K562 (cell line): ENCODE measurements around the gene TTC28. TPM values are rescaled to one million over a fixed set of nuclear protein-coding genes. Genes with fewer than 3 reads are reported as not detected.

Source experiments
- ATAC-seq: fragments of 200-7000 bp; cut with Tn5 transposase; 3 replicates; pipeline ENCODE4 v1.9.1; 2020; ENCODE audit warnings: moderate library complexity
- BruUV-seq: library from RNA; stranded (reverse); fragments of 400-500 nt; replicated peaks from 2 replicates; lab custom pipeline; 2021; lab: Mats Ljungman, UMichigan
- CTCF ChIA-PET: fragments of 300-600 bp; formaldehyde crosslinking; extraction: SDS; loops from one replicate; lab custom pipeline; 2021; ENCODE audit warnings: low intra/inter-chr PET ratio; lab: Yijun Ruan, JAX
- POLR2A ChIA-PET: fragments of 300-600, 350-650 bp; sonication (Branson Sonifier 250); formaldehyde crosslinking; extraction: SDS; loops from one replicate; lab custom pipeline; 2021; ENCODE audit warnings: antibody characterized with exemption, inconsistent platforms; lab: Yijun Ruan, JAX
- DNase-seq, 4 experiments: peaks; one replicate each; pipeline versions ENCODE4 v3.0.0 to v3.0.0-alpha.2; 2011 to 2018; ENCODE audit warnings: low spot score in 3 of 4, mixed read lengths in 3 of 4; ENCODE audit errors: extremely low read depth in 1 of 4
- FAIRE-seq: peaks from 2 replicates; lab custom pipeline; 2011; peaks lifted over from hg19 to GRCh38; lab: Jason Lieb, UNC
- H2AFZ ChIP-seq: 2 replicates; pipeline ENCODE4 v1.6.0; 2011; ENCODE audit warnings: low read depth, low read length, control low read depth, inconsistent platforms
- H3K27ac ChIP-seq: fragments of 200-600 bp; 3 replicates; pipeline ENCODE4 v1.8.0; 2011; ENCODE audit warnings: low read depth, mild to moderate bottlenecking, control low read depth, inconsistent platforms, low read length, moderate library complexity, mixed read lengths; ENCODE audit errors: extremely low read depth
- H3K27me3 ChIP-seq, 2 experiments: fragments of 300-600 bp in 1 of 2; 2 replicates in 1 of 2; 3 replicates in 1 of 2; pipeline versions ENCODE4 v1.6.0 to v1.8.0; 2011; ENCODE audit warnings: inconsistent platforms in 2 of 2, low read length in 2 of 2, mild to moderate bottlenecking in 1 of 2, mixed read lengths in 1 of 2, moderate library complexity in 1 of 2; ENCODE audit not compliant: control insufficient read depth in 2 of 2, insufficient read depth in 2 of 2
- H3K36me3 ChIP-seq: fragments of 300-600 bp; 3 replicates; pipeline ENCODE4 v1.8.0; 2011; ENCODE audit warnings: mild to moderate bottlenecking, low read length, inconsistent platforms; ENCODE audit not compliant: control insufficient read depth, insufficient read depth
- H3K4me1 ChIP-seq, 2 experiments: fragments of 200-600 bp in 1 of 2; replicated peaks in 1 of 2; 2 replicates in 1 of 2; 3 replicates in 1 of 2; pipeline versions ENCODE4 v1.5.1 to v1.8.0; 2011; ENCODE audit warnings: inconsistent platforms in 2 of 2, low read length in 2 of 2, mild to moderate bottlenecking in 1 of 2, mixed read lengths in 1 of 2, moderate library complexity in 1 of 2; ENCODE audit not compliant: control insufficient read depth in 2 of 2, insufficient read depth in 2 of 2
- H3K4me2 ChIP-seq: 2 replicates; pipeline ENCODE4 v1.6.1; 2011; ENCODE audit warnings: low read length, control low read depth, inconsistent platforms, mixed read lengths; ENCODE audit not compliant: insufficient read depth
- H3K4me3 ChIP-seq: fragments of 200-600 bp; sonication (generic), shearing (Covaris generic); 2 replicates; pipeline ENCODE4 v1.5.1; 2016; ENCODE audit warnings: control low read depth, inconsistent platforms
- H3K79me2 ChIP-seq: fragments of 200-600 bp; 3 replicates; pipeline ENCODE4 v1.8.0; 2011; ENCODE audit warnings: low read length, inconsistent platforms; ENCODE audit not compliant: control insufficient read depth, insufficient read depth
- H3K9ac ChIP-seq, 2 experiments: 2 replicates each; pipeline versions ENCODE4 v1.6.0 to v1.6.1; 2011; ENCODE audit warnings: low read depth in 2 of 2, low read length in 2 of 2, control low read depth in 1 of 2, inconsistent platforms in 1 of 2, mild to moderate bottlenecking in 1 of 2, mixed read lengths in 1 of 2; ENCODE audit not compliant: insufficient read depth in 1 of 2
- H3K9me1 ChIP-seq: one replicate; pipeline ENCODE4 v1.6.0; 2011; ENCODE audit warnings: inconsistent platforms, mild to moderate bottlenecking, low read length, moderate library complexity; ENCODE audit not compliant: control insufficient read depth, insufficient read depth
- H3K9me3 ChIP-seq: replicated peaks from 2 replicates; pipeline ENCODE4 v1.5.1; 2011; ENCODE audit warnings: low read depth, low read length, inconsistent platforms; ENCODE audit not compliant: control insufficient read depth, insufficient read depth
- H4K20me1 ChIP-seq: replicated peaks from 2 replicates; pipeline ENCODE4 v1.6.1; 2011; ENCODE audit warnings: low read length, inconsistent platforms, mixed read lengths; ENCODE audit not compliant: control insufficient read depth, insufficient read depth
- ETV1 ChIP-seq: fragments of 450-650 bp; conservative IDR thresholded peaks from 2 replicates; pipeline ENCODE4 v1.6.1; 2016; ENCODE audit warnings: missing genetic modification characterization, control low read depth, low read depth, missing compliant biosample characterization
- KDM5B ChIP-seq: fragments of 200-600 bp; sonication (generic); IDR thresholded peaks from 2 replicates; pipeline ENCODE4 v1.6.1; 2012; ENCODE audit warnings: low read depth, mild to moderate bottlenecking, moderate library complexity, low read length, control low read depth, inconsistent platforms; ENCODE audit not compliant: insufficient replicate concordance
- MLLT1 ChIP-seq, 2 experiments: fragments of 450-650 bp; IDR thresholded peaks; 2 replicates each; pipeline ENCODE4 v1.6.1; 2016
- SNIP1 ChIP-seq: fragments of 450-650 bp; IDR thresholded peaks from 2 replicates; pipeline ENCODE4 v1.7.1; 2017; ENCODE audit warnings: low read depth, mild to moderate bottlenecking
- WHSC1 ChIP-seq: IDR thresholded peaks from one replicate; pipeline ENCODE4 v1.6.1; 2012; ENCODE audit warnings: low read length, control low read depth, inconsistent platforms
- XRCC3 ChIP-seq: fragments of 450-650 bp; IDR thresholded peaks from 2 replicates; pipeline ENCODE4 v1.6.1; 2017; ENCODE audit warnings: mild to moderate bottlenecking, moderate library complexity
- ZFP1 ChIP-seq: fragments of 450-650 bp; formaldehyde crosslinking; IDR thresholded peaks from 2 replicates; pipeline ENCODE4 v1.4.0; 2020; ENCODE audit warnings: mild to moderate bottlenecking, mixed read lengths
- ZNF175 ChIP-seq: fragments of 200-800 bp; sonication (Bioruptor generic); IDR thresholded peaks from 2 replicates; pipeline ENCODE4 v1.6.1; 2016; ENCODE audit warnings: low read depth, mild to moderate bottlenecking, missing genetic modification characterization, missing compliant biosample characterization
- ZNF780A ChIP-seq: fragments of 250-450 bp; sonication (Bioruptor Pico); IDR thresholded peaks from 2 replicates; pipeline ENCODE4 v1.5.0; 2021; ENCODE audit warnings: mild to moderate bottlenecking
- WGBS: fragments of 100-300 bp; shearing (Covaris generic); methylation state at CpG from one replicate; pipeline ENCODE4 v1.1.6; 2016; ENCODE audit warnings: low coverage, mixed read lengths; ENCODE audit not compliant: insufficient coverage; ENCODE audit errors: missing lambda C conversion rate; 5-methylcytosine and 5-hydroxymethylcytosine counted together
- in situ Hi-C: fragments of 300-500 bp; cut with MboI; formaldehyde crosslinking; loops from 4 replicates; pipeline ENCODE4 v1.15.0; 2018; ENCODE audit warnings: inconsistent platforms, mixed read lengths
- intact Hi-C: fragments of 100-400 bp; cut with micrococcal nuclease; formaldehyde crosslinking; loops from 2 replicates; pipeline ENCODE4 v1.14.2; 2022
- polyA plus RNA-seq, 8 experiments: library from polyadenylated mRNA; depleted of rRNA in 4 of 8; stranded (reverse) in 5 of 8; unstranded in 3 of 8; fragments of >200 nt; fragmentation: Nextera tagmentation in 2 of 8; fragmentation: Illumina TruSeq in 1 of 8; extraction: Ambion mirVana in 2 of 8; extraction: Trizol in 1 of 8; gene quantifications; 2 replicates each; pipeline versions ENCODE4 v1.2.1 to v1.2.3, GENCODE V29; 2011 to 2014; ENCODE audit warnings: inconsistent platforms in 1 of 8, missing spikeins in 1 of 8
- total RNA-seq, 7 experiments: library from RNA; depleted of rRNA in 6 of 7; stranded (reverse); fragments of >200 nt in 6 of 7; fragmentation: Illumina TruSeq in 2 of 7; extraction: Trizol in 2 of 7; gene quantifications; 2 replicates each; pipeline versions ENCODE4 v1.2.1 to v1.2.3, GENCODE V29; 2011 to 2021; ENCODE audit warnings: low replicate concordance in 1 of 7
- TF ChIP-seq, protein P1 (sequence below): fragments of 450-650 bp; IDR thresholded peaks from 2 replicates; pipeline ENCODE4 v1.6.1; 2016; ENCODE audit warnings: mild to moderate bottlenecking, moderate library complexity

TTC28 gene
- total and polyA plus RNA-seq, 9 of the 15 experiments (the other 6 are each of a cell fraction or from before 2014, with no cell fraction given), result 0.22 to 10.7 (median 3.1) TPM

- no peak overlapping the region for H3K4me2 ChIP-seq
- intact Hi-C loops (no loop called here), in situ Hi-C loops (no loop called here)
- H3K9me1 ChIP-seq, result no peaks in the 10 kb centered on the region
- H4K20me1 ChIP-seq, result no peaks in the 10 kb centered on the region
- no TSS peak for BruUV-seq
- TF ChIP-seq ETV1 (tag) (no peak), ZFP1 (CRISPR knock-in tag) (no peak), KDM5B (no peak), XRCC3 (no peak), SNIP1 (no peak), WHSC1 (no peak), MLLT1 (IDR thresholded peaks at IDR 0.05) (no peak), ZNF780A (no peak), ZNF175 (CRISPR knock-in tag) (no peak)
- TF ChIP-seq, protein P1, sequence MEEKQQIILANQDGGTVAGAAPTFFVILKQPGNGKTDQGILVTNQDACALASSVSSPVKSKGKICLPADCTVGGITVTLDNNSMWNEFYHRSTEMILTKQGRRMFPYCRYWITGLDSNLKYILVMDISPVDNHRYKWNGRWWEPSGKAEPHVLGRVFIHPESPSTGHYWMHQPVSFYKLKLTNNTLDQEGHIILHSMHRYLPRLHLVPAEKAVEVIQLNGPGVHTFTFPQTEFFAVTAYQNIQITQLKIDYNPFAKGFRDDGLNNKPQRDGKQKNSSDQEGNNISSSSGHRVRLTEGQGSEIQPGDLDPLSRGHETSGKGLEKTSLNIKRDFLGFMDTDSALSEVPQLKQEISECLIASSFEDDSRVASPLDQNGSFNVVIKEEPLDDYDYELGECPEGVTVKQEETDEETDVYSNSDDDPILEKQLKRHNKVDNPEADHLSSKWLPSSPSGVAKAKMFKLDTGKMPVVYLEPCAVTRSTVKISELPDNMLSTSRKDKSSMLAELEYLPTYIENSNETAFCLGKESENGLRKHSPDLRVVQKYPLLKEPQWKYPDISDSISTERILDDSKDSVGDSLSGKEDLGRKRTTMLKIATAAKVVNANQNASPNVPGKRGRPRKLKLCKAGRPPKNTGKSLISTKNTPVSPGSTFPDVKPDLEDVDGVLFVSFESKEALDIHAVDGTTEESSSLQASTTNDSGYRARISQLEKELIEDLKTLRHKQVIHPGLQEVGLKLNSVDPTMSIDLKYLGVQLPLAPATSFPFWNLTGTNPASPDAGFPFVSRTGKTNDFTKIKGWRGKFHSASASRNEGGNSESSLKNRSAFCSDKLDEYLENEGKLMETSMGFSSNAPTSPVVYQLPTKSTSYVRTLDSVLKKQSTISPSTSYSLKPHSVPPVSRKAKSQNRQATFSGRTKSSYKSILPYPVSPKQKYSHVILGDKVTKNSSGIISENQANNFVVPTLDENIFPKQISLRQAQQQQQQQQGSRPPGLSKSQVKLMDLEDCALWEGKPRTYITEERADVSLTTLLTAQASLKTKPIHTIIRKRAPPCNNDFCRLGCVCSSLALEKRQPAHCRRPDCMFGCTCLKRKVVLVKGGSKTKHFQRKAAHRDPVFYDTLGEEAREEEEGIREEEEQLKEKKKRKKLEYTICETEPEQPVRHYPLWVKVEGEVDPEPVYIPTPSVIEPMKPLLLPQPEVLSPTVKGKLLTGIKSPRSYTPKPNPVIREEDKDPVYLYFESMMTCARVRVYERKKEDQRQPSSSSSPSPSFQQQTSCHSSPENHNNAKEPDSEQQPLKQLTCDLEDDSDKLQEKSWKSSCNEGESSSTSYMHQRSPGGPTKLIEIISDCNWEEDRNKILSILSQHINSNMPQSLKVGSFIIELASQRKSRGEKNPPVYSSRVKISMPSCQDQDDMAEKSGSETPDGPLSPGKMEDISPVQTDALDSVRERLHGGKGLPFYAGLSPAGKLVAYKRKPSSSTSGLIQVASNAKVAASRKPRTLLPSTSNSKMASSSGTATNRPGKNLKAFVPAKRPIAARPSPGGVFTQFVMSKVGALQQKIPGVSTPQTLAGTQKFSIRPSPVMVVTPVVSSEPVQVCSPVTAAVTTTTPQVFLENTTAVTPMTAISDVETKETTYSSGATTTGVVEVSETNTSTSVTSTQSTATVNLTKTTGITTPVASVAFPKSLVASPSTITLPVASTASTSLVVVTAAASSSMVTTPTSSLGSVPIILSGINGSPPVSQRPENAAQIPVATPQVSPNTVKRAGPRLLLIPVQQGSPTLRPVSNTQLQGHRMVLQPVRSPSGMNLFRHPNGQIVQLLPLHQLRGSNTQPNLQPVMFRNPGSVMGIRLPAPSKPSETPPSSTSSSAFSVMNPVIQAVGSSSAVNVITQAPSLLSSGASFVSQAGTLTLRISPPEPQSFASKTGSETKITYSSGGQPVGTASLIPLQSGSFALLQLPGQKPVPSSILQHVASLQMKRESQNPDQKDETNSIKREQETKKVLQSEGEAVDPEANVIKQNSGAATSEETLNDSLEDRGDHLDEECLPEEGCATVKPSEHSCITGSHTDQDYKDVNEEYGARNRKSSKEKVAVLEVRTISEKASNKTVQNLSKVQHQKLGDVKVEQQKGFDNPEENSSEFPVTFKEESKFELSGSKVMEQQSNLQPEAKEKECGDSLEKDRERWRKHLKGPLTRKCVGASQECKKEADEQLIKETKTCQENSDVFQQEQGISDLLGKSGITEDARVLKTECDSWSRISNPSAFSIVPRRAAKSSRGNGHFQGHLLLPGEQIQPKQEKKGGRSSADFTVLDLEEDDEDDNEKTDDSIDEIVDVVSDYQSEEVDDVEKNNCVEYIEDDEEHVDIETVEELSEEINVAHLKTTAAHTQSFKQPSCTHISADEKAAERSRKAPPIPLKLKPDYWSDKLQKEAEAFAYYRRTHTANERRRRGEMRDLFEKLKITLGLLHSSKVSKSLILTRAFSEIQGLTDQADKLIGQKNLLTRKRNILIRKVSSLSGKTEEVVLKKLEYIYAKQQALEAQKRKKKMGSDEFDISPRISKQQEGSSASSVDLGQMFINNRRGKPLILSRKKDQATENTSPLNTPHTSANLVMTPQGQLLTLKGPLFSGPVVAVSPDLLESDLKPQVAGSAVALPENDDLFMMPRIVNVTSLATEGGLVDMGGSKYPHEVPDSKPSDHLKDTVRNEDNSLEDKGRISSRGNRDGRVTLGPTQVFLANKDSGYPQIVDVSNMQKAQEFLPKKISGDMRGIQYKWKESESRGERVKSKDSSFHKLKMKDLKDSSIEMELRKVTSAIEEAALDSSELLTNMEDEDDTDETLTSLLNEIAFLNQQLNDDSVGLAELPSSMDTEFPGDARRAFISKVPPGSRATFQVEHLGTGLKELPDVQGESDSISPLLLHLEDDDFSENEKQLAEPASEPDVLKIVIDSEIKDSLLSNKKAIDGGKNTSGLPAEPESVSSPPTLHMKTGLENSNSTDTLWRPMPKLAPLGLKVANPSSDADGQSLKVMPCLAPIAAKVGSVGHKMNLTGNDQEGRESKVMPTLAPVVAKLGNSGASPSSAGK, result no peak
- no peak overlapping the region for H3K9ac ChIP-seq
- no peak for FAIRE-seq
- no peak overlapping the region for H3K27ac ChIP-seq
- CTCF ChIA-PET, result no interaction called here
- ATAC-seq, result no peak
- no peaks in the 10 kb centered on the region for H3K36me3 ChIP-seq
- H3K27me3 ChIP-seq, result no peaks in the 10 kb centered on the region
- no peaks in the 10 kb centered on the region; a peak in 1 of 5 replicates for H3K4me1 ChIP-seq
- no peak overlapping the region for H2AFZ ChIP-seq
- H3K4me3 ChIP-seq, result no peak overlapping the region
- no peak for DNase-seq
- POLR2A ChIA-PET, result no interaction called here
- no peaks in the 10 kb centered on the region for H3K79me2 ChIP-seq
- WGBS, result 36% methylated on average over 4 of the region's 4 CpGs
- no peaks in the 10 kb centered on the region for H3K9me3 ChIP-seq
Observed at GRCh38 chr22:28397306-28397705, 282.3 kb downstream of the TTC28 start.
